Stomach (tissue), 4 donors: ENCODE data around the gene STRBP.

Experiments
- CTCF ChIP-seq, 7 experiments: fragments of 450-650 bp in 4 of 7; fragments of 200-600 bp in 3 of 7; sonication (generic) in 3 of 7; IDR thresholded peaks; one replicate each; pipeline ENCODE4 v1.5.1; 2016 to 2019; ENCODE audit warnings: antibody characterized with exemption in 7 of 7, control low read depth in 2 of 7, mild to moderate bottlenecking in 1 of 7
- EP300 ChIP-seq: sonication (generic); formaldehyde crosslinking; IDR thresholded peaks from one replicate; pipeline ENCODE4 v1.6.1; 2017; ENCODE audit warnings: antibody characterized with exemption

- TF ChIP-seq CTCF (IDR thresholded peaks at IDR 0.05) (no peak), EP300 (no peak)
These were observed 76.7 kb downstream of the STRBP start for GRCh38 chr9:123191680-123192079.
